Mucosa of rectum (tissue), 2 donors: ENCODE data around the gene ANKRD22.

ENCODE experiments used
- H3K27ac ChIP-seq, 2 donors: one replicate each; pipeline ENCODE4 v1.7.0; 2013; ENCODE audit warnings: inconsistent platforms in 2 of 2, low read depth in 2 of 2, low read length in 2 of 2
- H3K27me3 ChIP-seq, 2 donors: one replicate each; pipeline ENCODE4 v1.7.0; 2013; ENCODE audit warnings: low read length in 2 of 2; ENCODE audit not compliant: control insufficient read depth in 2 of 2, insufficient read depth in 2 of 2
- H3K36me3 ChIP-seq, 2 donors: one replicate each; pipeline ENCODE4 v1.7.0; 2013; ENCODE audit warnings: low read length in 2 of 2; ENCODE audit not compliant: control insufficient read depth in 2 of 2, insufficient read depth in 2 of 2
- H3K4me1 ChIP-seq, 2 donors: one replicate each; pipeline ENCODE4 v1.7.0; 2013; ENCODE audit warnings: low read length in 2 of 2, mild to moderate bottlenecking in 1 of 2; ENCODE audit not compliant: control insufficient read depth in 2 of 2, insufficient read depth in 2 of 2
- H3K4me3 ChIP-seq, 2 donors: one replicate each; pipeline ENCODE4 v1.7.0; 2013; ENCODE audit warnings: low read length in 2 of 2
- H3K9ac ChIP-seq, 2 donors: one replicate each; pipeline ENCODE4 v1.7.0; 2013; ENCODE audit warnings: low read length in 2 of 2, low read depth in 1 of 2, mild to moderate bottlenecking in 1 of 2
- H3K9me3 ChIP-seq, 2 donors: one replicate each; pipeline ENCODE4 v1.7.0; 2013; ENCODE audit warnings: low read length in 2 of 2; ENCODE audit not compliant: control insufficient read depth in 2 of 2
- donor health status: healthy.
- donor health status: Normal muscosa, but diverticular disease.

The ANKRD22 gene

GRCh38 chr10:88857831-88858230, 6.2 kb upstream of the ANKRD22 start:
- Histone ChIP-seq H3K4me1 (peaks cover 6 to 12% of the 10 kb centered on the region in 2 donors), H3K9ac (no peak overlapping the region), H3K9me3 (no peaks in the 10 kb centered on the region), H3K4me3 (no peak overlapping the region), H3K27ac (peak overlapping the region in 1 of 2 donors; percentile 67), H3K36me3 (no peaks in the 10 kb centered on the region), H3K27me3 (no peaks in the 10 kb centered on the region)

GRCh38 chr10:88854684-88855083, 3.0 kb upstream of the ANKRD22 start:
- Histone ChIP-seq H3K27me3 (no peaks in the 10 kb centered on the region), H3K27ac (no peak overlapping the region), H3K4me3 (no peak overlapping the region), H3K9me3 (no peaks in the 10 kb centered on the region), H3K4me1 (peaks cover 6 to 32% of the 10 kb centered on the region in 2 donors), H3K36me3 (no peaks in the 10 kb centered on the region), H3K9ac (no peak overlapping the region)

GRCh38 chr10:88853155-88853881, 1.7 kb upstream of the ANKRD22 start:
- Histone ChIP-seq H3K27ac (peak overlapping the region in 1 of 2 donors; percentile 38), H3K4me1 (peaks cover 3 to 32% of the 10 kb centered on the region in 2 donors), H3K27me3 (no peaks in the 10 kb centered on the region), H3K9me3 (no peaks in the 10 kb centered on the region), H3K4me3 (no peak overlapping the region), H3K9ac (no peak overlapping the region), H3K36me3 (no peaks in the 10 kb centered on the region)

GRCh38 chr10:88852327-88852726, 683 bp upstream of the ANKRD22 start:
- Histone ChIP-seq H3K36me3 (no peaks in the 10 kb centered on the region), H3K4me1 (peaks cover 5 to 33% of the 10 kb centered on the region in 2 donors), H3K4me3 (peak overlapping the region in 1 of 2 donors; percentile 34), H3K9me3 (no peaks in the 10 kb centered on the region), H3K9ac (peak overlapping the region in 1 of 2 donors; percentile 64), H3K27me3 (no peaks in the 10 kb centered on the region), H3K27ac (peak overlapping the region; percentile 1 to 38)

- H3K4me1 ChIP-seq: peaks cover 5 to 33% of the 10 kb centered on the region in 2 donors
- H3K9me3 ChIP-seq: no peaks in the 10 kb centered on the region
- peak overlapping the region; percentile 48 to 64 for H3K9ac ChIP-seq
- peak overlapping the region; percentile 55 to 69 for H3K4me3 ChIP-seq
- H3K27ac ChIP-seq: peak overlapping the region; percentile 77 to 87
- H3K27me3 ChIP-seq: no peaks in the 10 kb centered on the region
- H3K36me3 ChIP-seq: no peaks in the 10 kb centered on the region
These were observed 932 bp downstream of the ANKRD22 start for GRCh38 chr10:88850712-88851111.

GRCh38 chr10:88849234-88849633, 2.4 kb downstream of the ANKRD22 start:
- Histone ChIP-seq H3K27ac (no peak overlapping the region), H3K27me3 (no peaks in the 10 kb centered on the region), H3K9me3 (no peaks in the 10 kb centered on the region), H3K9ac (peak overlapping the region; percentile 5 to 18), H3K36me3 (no peaks in the 10 kb centered on the region), H3K4me1 (peaks cover 3 to 28% of the 10 kb centered on the region in 2 donors), H3K4me3 (no peak overlapping the region)

- Histone ChIP-seq H3K36me3 (no peaks in the 10 kb centered on the region), H3K9me3 (no peaks in the 10 kb centered on the region), H3K4me3 (peak overlapping the region in 1 of 2 donors; percentile 21), H3K27me3 (no peaks in the 10 kb centered on the region), H3K27ac (peak overlapping the region in 1 of 2 donors; percentile 26), H3K4me1 (peaks cover 3 to 28% of the 10 kb centered on the region in 2 donors), H3K9ac (peak overlapping the region in 1 of 2 donors; percentile 5)
These were observed 3.1 kb downstream of the ANKRD22 start for GRCh38 chr10:88848499-88848898.

GRCh38 chr10:88843171-88843570, 8.5 kb downstream of the ANKRD22 start:
- Histone ChIP-seq H3K36me3 (no peaks in the 10 kb centered on the region), H3K27me3 (no peaks in the 10 kb centered on the region), H3K4me3 (no peak overlapping the region), H3K27ac (no peak overlapping the region), H3K4me1 (peaks cover under 1 to 1% of the 10 kb centered on the region in 2 donors), H3K9me3 (no peaks in the 10 kb centered on the region), H3K9ac (no peak overlapping the region)

GRCh38 chr10:88841316-88842111, 10.1 kb downstream of the ANKRD22 start:
- no peak overlapping the region for H3K4me3 ChIP-seq
- H3K27ac ChIP-seq: no peak overlapping the region
- H3K9ac ChIP-seq: no peak overlapping the region
- no peaks in the 10 kb centered on the region for H3K4me1 ChIP-seq
- no peaks in the 10 kb centered on the region for H3K9me3 ChIP-seq
- H3K27me3 ChIP-seq: no peaks in the 10 kb centered on the region
- H3K36me3 ChIP-seq: no peaks in the 10 kb centered on the region

GRCh38 chr10:88840881-88841280, 10.8 kb downstream of the ANKRD22 start:
- Histone ChIP-seq H3K4me1 (peaks cover 0 to 4% of the 10 kb centered on the region in 2 donors), H3K36me3 (no peaks in the 10 kb centered on the region), H3K9ac (no peak overlapping the region), H3K9me3 (no peaks in the 10 kb centered on the region), H3K27ac (no peak overlapping the region), H3K27me3 (no peaks in the 10 kb centered on the region), H3K4me3 (no peak overlapping the region)
